ENCODE results near the gene USP44. TPM values are rescaled to one million over a fixed set of nuclear protein-coding genes. Genes with fewer than 3 reads are reported as not detected.

Gene USP44
- total and polyA plus RNA-seq, 2 experiments from 2014 or later, result 1.2 to 2.2 TPM

DNA sequence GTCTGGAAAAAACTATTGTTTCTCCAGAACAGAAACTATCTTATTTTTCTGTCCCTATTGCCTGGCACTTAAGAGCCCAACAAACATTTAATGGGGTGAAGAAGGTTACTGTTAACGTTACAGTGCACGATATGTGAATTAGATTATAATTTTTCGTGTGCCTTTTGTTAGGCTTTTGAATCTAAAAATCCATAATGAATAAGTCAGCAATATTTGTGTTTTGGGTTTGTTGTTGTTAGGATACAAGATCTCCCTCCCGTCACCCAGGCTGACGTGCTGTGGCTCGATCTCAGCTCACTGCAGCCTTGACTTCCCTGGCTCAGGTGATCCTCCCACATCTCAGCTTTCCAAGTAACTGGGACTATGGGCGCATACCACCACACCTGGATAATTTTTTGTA is 69.4 kb downstream of the USP44 start:
- no peak overlapping the region for H3K27ac ChIP-seq
- TF ChIP-seq, protein P1, sequence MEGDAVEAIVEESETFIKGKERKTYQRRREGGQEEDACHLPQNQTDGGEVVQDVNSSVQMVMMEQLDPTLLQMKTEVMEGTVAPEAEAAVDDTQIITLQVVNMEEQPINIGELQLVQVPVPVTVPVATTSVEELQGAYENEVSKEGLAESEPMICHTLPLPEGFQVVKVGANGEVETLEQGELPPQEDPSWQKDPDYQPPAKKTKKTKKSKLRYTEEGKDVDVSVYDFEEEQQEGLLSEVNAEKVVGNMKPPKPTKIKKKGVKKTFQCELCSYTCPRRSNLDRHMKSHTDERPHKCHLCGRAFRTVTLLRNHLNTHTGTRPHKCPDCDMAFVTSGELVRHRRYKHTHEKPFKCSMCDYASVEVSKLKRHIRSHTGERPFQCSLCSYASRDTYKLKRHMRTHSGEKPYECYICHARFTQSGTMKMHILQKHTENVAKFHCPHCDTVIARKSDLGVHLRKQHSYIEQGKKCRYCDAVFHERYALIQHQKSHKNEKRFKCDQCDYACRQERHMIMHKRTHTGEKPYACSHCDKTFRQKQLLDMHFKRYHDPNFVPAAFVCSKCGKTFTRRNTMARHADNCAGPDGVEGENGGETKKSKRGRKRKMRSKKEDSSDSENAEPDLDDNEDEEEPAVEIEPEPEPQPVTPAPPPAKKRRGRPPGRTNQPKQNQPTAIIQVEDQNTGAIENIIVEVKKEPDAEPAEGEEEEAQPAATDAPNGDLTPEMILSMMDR (IDR thresholded peaks at IDR 0.05; ENCODE audit: low read depth, low read length), result no peak
- no peak overlapping the region for H3K4me3 ChIP-seq

DNA sequence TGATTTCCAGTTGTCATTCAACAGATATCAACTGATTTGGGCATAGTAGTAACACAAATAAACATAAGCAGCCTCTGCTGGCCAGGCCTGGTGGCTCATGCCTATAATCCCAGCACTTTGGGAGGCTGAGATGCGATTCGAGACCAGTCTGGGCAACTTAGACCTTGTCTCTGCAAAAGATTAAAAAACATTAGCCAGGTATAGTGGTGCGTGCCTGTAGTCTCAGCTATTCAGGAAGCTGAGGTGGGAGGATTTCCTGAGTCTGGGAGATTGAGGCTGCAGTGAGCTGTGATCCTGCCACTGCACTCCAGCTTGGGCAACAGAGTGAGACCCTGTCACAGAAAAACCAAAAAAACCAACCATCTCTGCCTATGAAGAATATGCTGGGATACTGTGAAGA is 70.2 kb downstream of the USP44 start:
- TF ChIP-seq, protein P1 (IDR thresholded peaks at IDR 0.05; ENCODE audit: low read depth, low read length), result no peak
- no peak overlapping the region for H3K4me3 ChIP-seq
- no peak overlapping the region for H3K27ac ChIP-seq
- peaks cover 31% of the 10 kb centered on the region for H3K36me3 ChIP-seq
- DNase-seq (ENCODE audit: low read depth in 1 of 2, low spot score in 1 of 2), result no peak
- H3K27me3 ChIP-seq, result no peaks in the 10 kb centered on the region
- H3K9me3 ChIP-seq (ENCODE audit: low read depth), result no peaks in the 10 kb centered on the region
- H3K4me1 ChIP-seq (ENCODE audit: low read depth), result no peaks in the 10 kb centered on the region

More for the DNA sequence above, 69.4 kb downstream of the USP44 start:
- no peaks in the 10 kb centered on the region for H3K27me3 ChIP-seq
- H3K36me3 ChIP-seq, result peaks cover 31% of the 10 kb centered on the region
- H3K9me3 ChIP-seq (ENCODE audit: low read depth), result no peaks in the 10 kb centered on the region
- DNase-seq (ENCODE audit: low read depth in 1 of 2, low spot score in 1 of 2), result no peak
- H3K4me1 ChIP-seq (ENCODE audit: low read depth), result no peaks in the 10 kb centered on the region

GRCh38 chr12:95480230-95480629 is 71.0 kb downstream of the USP44 start:
- Histone ChIP-seq H3K4me1 (ENCODE audit: low read depth) (peaks cover 7% of the 10 kb centered on the region), H3K27me3 (no peaks in the 10 kb centered on the region), H3K4me3 (no peak overlapping the region), H3K36me3 (peaks cover 29% of the 10 kb centered on the region), H3K9me3 (ENCODE audit: low read depth) (no peaks in the 10 kb centered on the region), H3K27ac (no peak overlapping the region)
- TF ChIP-seq, protein P1 (IDR thresholded peaks at IDR 0.05; ENCODE audit: low read depth, low read length), result no peak
- DNase-seq (ENCODE audit: low read depth in 1 of 2, low spot score in 1 of 2), result peak in 1 of 2 donors; percentile 8

GRCh38 chr12:95474660-95474958 is 76.7 kb downstream of the USP44 start:
- Histone ChIP-seq H3K4me3 (peak overlapping the region; percentile 80), H3K36me3 (peaks cover 25% of the 10 kb centered on the region), H3K4me1 (ENCODE audit: low read depth) (peaks cover 10% of the 10 kb centered on the region), H3K27me3 (no peaks in the 10 kb centered on the region), H3K27ac (peak overlapping the region; percentile 94), H3K9me3 (ENCODE audit: low read depth) (no peaks in the 10 kb centered on the region)
- TF ChIP-seq, protein P1 (IDR thresholded peaks at IDR 0.05; ENCODE audit: low read depth, low read length), result no peak
- DNase-seq (ENCODE audit: low read depth in 1 of 2, low spot score in 1 of 2), result no peak

- H3K9me3 ChIP-seq (ENCODE audit: low read depth), result no peaks in the 10 kb centered on the region
- DNase-seq (ENCODE audit: low read depth in 1 of 2, low spot score in 1 of 2), result peak; percentile 97 to 98
- peak within 1 kb of the TSS; percentile 94 for H3K27ac ChIP-seq
- peak within 1 kb of the TSS; percentile 80 for H3K4me3 ChIP-seq
- H3K4me1 ChIP-seq (ENCODE audit: low read depth), result peaks cover 10% of the 10 kb centered on the region
- H3K27me3 ChIP-seq, result no peaks in the 10 kb centered on the region
- H3K36me3 ChIP-seq, result peaks cover 25% of the 10 kb centered on the region
- TF ChIP-seq, protein P1 (IDR thresholded peaks at IDR 0.05; ENCODE audit: low read depth, low read length), result no peak
These were observed 77.2 kb downstream of the USP44 start, which contains the start of gene METAP2 for GRCh38 chr12:95473884-95474659. Gene METAP2, plus strand, starts transcription at chr12:95474152. Its CDS starts 28 bp downstream, at chr12:95474180.

All from cardiac muscle cell (in vitro differentiated cells and primary cell).